Measurements from ENCODE around the gene PMF1.
"Not testable (repeated sequence)": the region's sequence is repeated elsewhere in the genome, so short reads cannot be mapped to it uniquely, and the experiment has no call there.

The PMF1 gene

GRCh38 chr1:156214024-156214748 is 1.4 kb downstream of the PMF1 start:
- Histone ChIP-seq H3K23ac (ENCODE audit: low read length) (no peak overlapping the region), H2BK5ac (ENCODE audit: low read length) (no peak overlapping the region), H3K79me2 (ENCODE audit: control insufficient read depth, insufficient read depth, low read length) (peaks cover 7% of the 10 kb centered on the region), H3K27ac (ENCODE audit: low read depth, low read length) (no peak overlapping the region), H3K56ac (ENCODE audit: low read length) (peak overlapping the region; percentile 1), H3K36me3 (ENCODE audit: control insufficient read depth, insufficient read depth, low read length) (peaks cover 3% of the 10 kb centered on the region), H2AK5ac (ENCODE audit: low read length) (no peak overlapping the region), H2BK120ac (ENCODE audit: low read depth, low read length) (no peak overlapping the region), H3K4me1 (ENCODE audit: control insufficient read depth, low read depth, low read length) (peaks cover 5% of the 10 kb centered on the region), H3K4me2 (ENCODE audit: low read length) (no peak overlapping the region), H2BK15ac (replicated peaks; ENCODE audit: low read depth) (no peak overlapping the region), H3K79me1 (ENCODE audit: low read length) (peaks cover 4% of the 10 kb centered on the region), H3K4ac (ENCODE audit: low read depth, low read length) (no peak overlapping the region), H4K8ac (ENCODE audit: low read depth, low read length) (no peak overlapping the region), H3K4me3 (ENCODE audit: low read length) (no peak overlapping the region), H3K18ac (ENCODE audit: low read length) (no peak overlapping the region), H3K27me3 (ENCODE audit: insufficient read depth, low read length, poor library complexity) (no peaks in the 10 kb centered on the region), H3K9ac (ENCODE audit: low read length) (peak overlapping the region; percentile 12), H4K5ac (ENCODE audit: low read length) (no peak overlapping the region)
- peak; percentile 81 for DNase-seq
- no CpG with 5 or more reads among the region's 16 CpGs for WGBS (ENCODE audit: extremely low coverage, insufficient coverage, low lambda C conversion rate)

- not testable (repeated sequence) for H3K4ac ChIP-seq (ENCODE audit: low read depth, low read length); H4K5ac ChIP-seq (ENCODE audit: low read length); H3K27ac ChIP-seq (ENCODE audit: low read depth, low read length); H3K36me3 ChIP-seq (ENCODE audit: control insufficient read depth, insufficient read depth, low read length); H3K79me1 ChIP-seq (ENCODE audit: low read length); H3K4me1 ChIP-seq (ENCODE audit: control insufficient read depth, low read depth, low read length); H3K79me2 ChIP-seq (ENCODE audit: control insufficient read depth, insufficient read depth, low read length); H2BK5ac ChIP-seq (ENCODE audit: low read length); H4K8ac ChIP-seq (ENCODE audit: low read depth, low read length); H3K18ac ChIP-seq (ENCODE audit: low read length); H3K27me3 ChIP-seq (ENCODE audit: insufficient read depth, low read length, poor library complexity); H2BK15ac ChIP-seq (replicated peaks; ENCODE audit: low read depth); H2BK120ac ChIP-seq (ENCODE audit: low read depth, low read length); H3K4me3 ChIP-seq (ENCODE audit: low read length); H3K9ac ChIP-seq (ENCODE audit: low read length); H3K23ac ChIP-seq (ENCODE audit: low read length); H3K56ac ChIP-seq (ENCODE audit: low read length); H3K4me2 ChIP-seq (ENCODE audit: low read length); H2AK5ac ChIP-seq (ENCODE audit: low read length)
- DNase-seq, result peak; percentile 23
- no CpG with 5 or more reads among the region's 55 CpGs for WGBS (ENCODE audit: extremely low coverage, insufficient coverage, low lambda C conversion rate)
These were observed 3.7 kb downstream of the PMF1 start for GRCh38 chr1:156216361-156217086.

- DNase-seq, result peak; percentile 53
- H3K36me3 ChIP-seq (ENCODE audit: control insufficient read depth, insufficient read depth, low read length), result peaks cover 5% of the 10 kb centered on the region
- H3K4me1 ChIP-seq (ENCODE audit: control insufficient read depth, low read depth, low read length), result peaks cover 2% of the 10 kb centered on the region
- no peak overlapping the region for H2BK15ac ChIP-seq (replicated peaks; ENCODE audit: low read depth)
- no peak overlapping the region for H3K4ac ChIP-seq (ENCODE audit: low read depth, low read length)
- H3K79me2 ChIP-seq (ENCODE audit: control insufficient read depth, insufficient read depth, low read length), result peaks cover 7% of the 10 kb centered on the region
- H3K27ac ChIP-seq (ENCODE audit: low read depth, low read length), result no peak overlapping the region
- WGBS (ENCODE audit: extremely low coverage, insufficient coverage, low lambda C conversion rate), result no CpG with 5 or more reads among the region's 2 CpGs
- no peak overlapping the region for H3K18ac ChIP-seq (ENCODE audit: low read length)
- H3K9ac ChIP-seq (ENCODE audit: low read length), result peak overlapping the region; percentile 11
- peaks cover 10% of the 10 kb centered on the region for H3K79me1 ChIP-seq (ENCODE audit: low read length)
- H4K8ac ChIP-seq (ENCODE audit: low read depth, low read length), result no peak overlapping the region
- H3K27me3 ChIP-seq (ENCODE audit: insufficient read depth, low read length, poor library complexity), result no peaks in the 10 kb centered on the region
- no peak overlapping the region for H4K5ac ChIP-seq (ENCODE audit: low read length)
- no peak overlapping the region for H3K4me3 ChIP-seq (ENCODE audit: low read length)
- peak overlapping the region; percentile 2 for H3K56ac ChIP-seq (ENCODE audit: low read length)
- H2AK5ac ChIP-seq (ENCODE audit: low read length), result no peak overlapping the region
- no peak overlapping the region for H2BK120ac ChIP-seq (ENCODE audit: low read depth, low read length)
- H3K23ac ChIP-seq (ENCODE audit: low read length), result no peak overlapping the region
- H3K4me2 ChIP-seq (ENCODE audit: low read length), result no peak overlapping the region
- H2BK5ac ChIP-seq (ENCODE audit: low read length), result no peak overlapping the region
These were observed 5.1 kb downstream of the PMF1 start for GRCh38 chr1:156217871-156218270.

GRCh38 chr1:156220226-156220625 is 7.4 kb downstream of the PMF1 start:
- WGBS (ENCODE audit: extremely low coverage, insufficient coverage, low lambda C conversion rate), result no CpG with 5 or more reads among the region's 9 CpGs
- Histone ChIP-seq H3K79me1 (ENCODE audit: low read length) (peaks cover 6% of the 10 kb centered on the region), H3K27ac (ENCODE audit: low read depth, low read length) (no peak overlapping the region), H2AK5ac (ENCODE audit: low read length) (no peak overlapping the region), H3K56ac (ENCODE audit: low read length) (no peak overlapping the region), H4K5ac (ENCODE audit: low read length) (no peak overlapping the region), H4K8ac (ENCODE audit: low read depth, low read length) (no peak overlapping the region), H3K4ac (ENCODE audit: low read depth, low read length) (no peak overlapping the region), H3K36me3 (ENCODE audit: control insufficient read depth, insufficient read depth, low read length) (peaks cover 11% of the 10 kb centered on the region), H3K4me3 (ENCODE audit: low read length) (no peak overlapping the region), H2BK120ac (ENCODE audit: low read depth, low read length) (no peak overlapping the region), H3K79me2 (ENCODE audit: control insufficient read depth, insufficient read depth, low read length) (peaks cover under 1% of the 10 kb centered on the region), H3K4me2 (ENCODE audit: low read length) (no peak overlapping the region), H3K4me1 (ENCODE audit: control insufficient read depth, low read depth, low read length) (peaks cover 2% of the 10 kb centered on the region), H2BK15ac (replicated peaks; ENCODE audit: low read depth) (no peak overlapping the region), H2BK5ac (ENCODE audit: low read length) (no peak overlapping the region), H3K23ac (ENCODE audit: low read length) (no peak overlapping the region), H3K9ac (ENCODE audit: low read length) (no peak overlapping the region), H3K18ac (ENCODE audit: low read length) (no peak overlapping the region), H3K27me3 (ENCODE audit: insufficient read depth, low read length, poor library complexity) (no peaks in the 10 kb centered on the region)
- DNase-seq, result no peak

GRCh38 chr1:156221986-156222692 is 9.3 kb downstream of the PMF1 start:
- H3K4me1 ChIP-seq (ENCODE audit: control insufficient read depth, low read depth, low read length), result peaks cover 2% of the 10 kb centered on the region
- peaks cover 6% of the 10 kb centered on the region for H3K79me1 ChIP-seq (ENCODE audit: low read length)
- no peaks in the 10 kb centered on the region for H3K79me2 ChIP-seq (ENCODE audit: control insufficient read depth, insufficient read depth, low read length)
- no peaks in the 10 kb centered on the region for H3K27me3 ChIP-seq (ENCODE audit: insufficient read depth, low read length, poor library complexity)
- H3K36me3 ChIP-seq (ENCODE audit: control insufficient read depth, insufficient read depth, low read length), result peaks cover 12% of the 10 kb centered on the region
- H3K9ac ChIP-seq (ENCODE audit: low read length), result no peak overlapping the region
- H3K4me2 ChIP-seq (ENCODE audit: low read length), result no peak overlapping the region
- no peak overlapping the region for H3K23ac ChIP-seq (ENCODE audit: low read length)
- no peak overlapping the region for H3K56ac ChIP-seq (ENCODE audit: low read length)
- no peak overlapping the region for H2BK5ac ChIP-seq (ENCODE audit: low read length)
- H3K4me3 ChIP-seq (ENCODE audit: low read length), result no peak overlapping the region
- H3K4ac ChIP-seq (ENCODE audit: low read depth, low read length), result no peak overlapping the region
- no peak overlapping the region for H4K5ac ChIP-seq (ENCODE audit: low read length)
- WGBS (ENCODE audit: extremely low coverage, insufficient coverage, low lambda C conversion rate), result no CpG with 5 or more reads among the region's 13 CpGs
- no peak overlapping the region for H2AK5ac ChIP-seq (ENCODE audit: low read length)
- no peak overlapping the region for H4K8ac ChIP-seq (ENCODE audit: low read depth, low read length)
- no peak overlapping the region for H3K27ac ChIP-seq (ENCODE audit: low read depth, low read length)
- H2BK120ac ChIP-seq (ENCODE audit: low read depth, low read length), result no peak overlapping the region
- DNase-seq, result no peak
- H3K18ac ChIP-seq (ENCODE audit: low read length), result no peak overlapping the region
- H2BK15ac ChIP-seq (replicated peaks; ENCODE audit: low read depth), result no peak overlapping the region
